Ureter (tissue), 1 donor: ENCODE data around the gene BCAS3. TPM values are rescaled to one million over a fixed set of nuclear protein-coding genes. Genes with fewer than 3 reads are reported as not detected.

Experiments used
- total RNA-seq: library from RNA; stranded (reverse); gene quantifications from one replicate; pipeline ENCODE4 v1.2.4, GENCODE V29; 2023
- donor health status: DM: yes; HTN: yes; CAD: no.

Gene BCAS3
- total RNA-seq, 1 donor from 2014 or later = 57.9 TPM

Other genes starting within 250 kb of the BCAS3 start
- 52.3 TPM for gene APPBP2, start 151.6 kb upstream of the BCAS3 start, total RNA-seq
- 10.0 TPM for gene PPM1D, start 77.7 kb upstream of the BCAS3 start, total RNA-seq